ENCODE measurements around the gene LDLRAP1. TPM values are rescaled to one million over a fixed set of nuclear protein-coding genes. Genes with fewer than 3 reads are reported as not detected.
"Not testable (repeated sequence)": the region's sequence is repeated elsewhere in the genome, so short reads cannot be mapped to it uniquely, and the experiment has no call there.

LDLRAP1 gene
- total RNA-seq, 6 donors from 2014 or later, result 16.7 to 36.1 (median 30.5) TPM

DNA sequence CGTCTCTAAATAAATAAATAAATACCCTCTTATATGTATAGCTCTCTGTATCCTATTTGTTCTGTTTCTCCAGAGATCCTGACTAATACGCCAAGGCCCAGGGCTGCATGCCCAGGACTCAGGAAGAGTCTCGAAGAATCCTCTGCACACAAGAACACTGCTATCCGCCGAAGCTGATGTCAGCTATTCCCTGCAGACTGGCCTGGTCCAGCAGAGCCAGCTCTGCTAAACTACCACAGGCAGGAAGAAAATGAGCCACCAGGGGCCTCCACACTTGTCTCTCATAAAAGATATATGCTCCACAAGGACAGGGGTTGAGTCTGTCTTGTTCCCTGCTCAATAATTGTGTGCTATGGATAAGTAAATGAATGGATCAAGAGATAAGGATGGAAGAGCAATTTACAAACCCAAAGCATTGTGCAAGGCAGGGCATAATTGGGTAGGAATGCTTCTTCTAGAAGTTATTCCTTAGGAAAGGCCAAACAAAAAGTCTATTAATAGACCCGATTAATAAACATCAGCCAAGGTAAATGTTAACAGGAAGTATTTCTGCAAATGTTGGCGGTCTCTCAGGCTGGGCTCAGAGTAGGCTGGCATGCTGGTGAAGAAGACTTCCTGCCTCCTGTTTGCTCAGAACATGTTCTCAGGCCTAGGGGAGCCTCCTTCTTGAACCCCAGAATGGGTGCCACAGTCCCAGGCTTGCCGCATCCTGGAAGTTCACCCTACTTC is 46.9 kb downstream of the LDLRAP1 start:
- H3K4me1 ChIP-seq, result peaks cover 12 to 37% (median 30%) of the 10 kb centered on the region in 4 donors
- H3K27ac ChIP-seq, result peak overlapping the region in 2 of 4 donors; percentile 13 to 68
- H3K36me3 ChIP-seq, result no peaks in the 10 kb centered on the region
- 54 to 55% methylated on average over 7 to 8 of the region's 8 CpGs for WGBS, 2 donors
- ATAC-seq (ENCODE audit: low FRiP score in 2 of 2) (peak in 1 of 2 donors; percentile 60), DNase-seq (no peak)
- TF ChIP-seq, protein P1, sequence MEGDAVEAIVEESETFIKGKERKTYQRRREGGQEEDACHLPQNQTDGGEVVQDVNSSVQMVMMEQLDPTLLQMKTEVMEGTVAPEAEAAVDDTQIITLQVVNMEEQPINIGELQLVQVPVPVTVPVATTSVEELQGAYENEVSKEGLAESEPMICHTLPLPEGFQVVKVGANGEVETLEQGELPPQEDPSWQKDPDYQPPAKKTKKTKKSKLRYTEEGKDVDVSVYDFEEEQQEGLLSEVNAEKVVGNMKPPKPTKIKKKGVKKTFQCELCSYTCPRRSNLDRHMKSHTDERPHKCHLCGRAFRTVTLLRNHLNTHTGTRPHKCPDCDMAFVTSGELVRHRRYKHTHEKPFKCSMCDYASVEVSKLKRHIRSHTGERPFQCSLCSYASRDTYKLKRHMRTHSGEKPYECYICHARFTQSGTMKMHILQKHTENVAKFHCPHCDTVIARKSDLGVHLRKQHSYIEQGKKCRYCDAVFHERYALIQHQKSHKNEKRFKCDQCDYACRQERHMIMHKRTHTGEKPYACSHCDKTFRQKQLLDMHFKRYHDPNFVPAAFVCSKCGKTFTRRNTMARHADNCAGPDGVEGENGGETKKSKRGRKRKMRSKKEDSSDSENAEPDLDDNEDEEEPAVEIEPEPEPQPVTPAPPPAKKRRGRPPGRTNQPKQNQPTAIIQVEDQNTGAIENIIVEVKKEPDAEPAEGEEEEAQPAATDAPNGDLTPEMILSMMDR (IDR thresholded peaks at IDR 0.05), result peak in 1 of 6 experiments; percentile 43
- no peak for TF ChIP-seq POLR2AphosphoS5 (IDR thresholded peaks at IDR 0.05)
- no peaks in the 10 kb centered on the region for H3K9me3 ChIP-seq
- H3K4me3 ChIP-seq, result no peak overlapping the region
- no peaks in the 10 kb centered on the region for H3K27me3 ChIP-seq

DNA sequence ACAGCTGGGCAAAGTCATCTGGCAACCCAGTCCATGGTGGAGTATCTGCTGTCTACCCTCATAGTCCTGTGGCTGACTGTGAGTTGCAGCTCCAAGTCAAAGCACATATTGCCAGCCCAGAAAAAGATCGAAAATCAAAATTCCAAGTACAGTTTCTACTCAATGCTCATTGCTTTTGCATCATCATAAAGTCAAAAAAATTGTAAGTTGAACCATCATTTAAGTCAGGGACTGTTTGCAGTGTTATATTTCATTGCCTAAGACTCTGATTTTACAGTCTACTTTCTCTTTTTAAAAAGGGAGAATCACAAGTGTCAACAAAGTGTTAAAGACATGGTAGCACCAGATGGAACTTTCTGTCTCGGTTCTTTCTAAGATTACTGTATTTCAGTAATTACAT is 50.5 kb downstream of the LDLRAP1 start:
- Histone ChIP-seq H3K36me3 (no peaks in the 10 kb centered on the region), H3K9me3 (peaks cover 0 to 4% (median 2%) of the 10 kb centered on the region in 4 donors), H3K27me3 (no peaks in the 10 kb centered on the region), H3K4me1 (peaks cover 12 to 21% (median 15%) of the 10 kb centered on the region in 4 donors), H3K4me3 (no peak overlapping the region), H3K27ac (no peak overlapping the region)
- ATAC-seq (ENCODE audit: low FRiP score in 2 of 2) (no peak), DNase-seq (no peak)
- WGBS, 2 donors, result 81 to 90% methylated on average over 2 of the region's 2 CpGs
- TF ChIP-seq EP300 (IDR thresholded peaks at IDR 0.05) (no peak), POLR2A (IDR thresholded peaks at IDR 0.05) (no peak), POLR2AphosphoS5 (IDR thresholded peaks at IDR 0.05) (no peak)
- TF ChIP-seq, protein P1 (IDR thresholded peaks at IDR 0.05), result no peak

DNA sequence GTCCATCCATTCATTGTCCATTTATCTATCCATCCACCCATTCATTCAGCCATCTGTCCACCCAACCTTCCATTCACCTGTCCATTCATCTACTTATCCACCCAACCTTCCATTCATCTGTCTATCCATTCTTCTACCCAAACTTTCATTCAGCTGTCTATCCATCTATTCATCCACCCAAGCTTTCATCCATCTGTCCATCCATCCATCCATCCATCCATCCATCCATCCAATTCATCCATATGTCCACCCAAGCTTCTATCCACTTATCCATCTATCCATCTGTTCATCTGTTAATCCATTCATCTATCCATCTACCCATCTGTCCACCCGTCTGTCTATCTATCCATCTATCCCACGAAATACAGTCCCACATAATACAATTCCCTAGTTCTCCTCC is 51.6 kb downstream of the LDLRAP1 start:
- DNase-seq (no peak), ATAC-seq (ENCODE audit: low FRiP score in 2 of 2) (no peak)
- H3K27me3 ChIP-seq, result no peaks in the 10 kb centered on the region
- no peak overlapping the region for H3K27ac ChIP-seq
- H3K4me3 ChIP-seq, result no peak overlapping the region
- peaks cover 6 to 11% (median 9%) of the 10 kb centered on the region in 4 donors for H3K4me1 ChIP-seq
- peaks cover 0 to 6% (median 4%) of the 10 kb centered on the region in 4 donors for H3K9me3 ChIP-seq
- TF ChIP-seq EP300 (IDR thresholded peaks at IDR 0.05) (no peak), POLR2A (IDR thresholded peaks at IDR 0.05) (no peak), POLR2AphosphoS5 (IDR thresholded peaks at IDR 0.05) (no peak)
- TF ChIP-seq, protein P1 (IDR thresholded peaks at IDR 0.05), result no peak
- WGBS, 2 donors, result 66 to 94% methylated on average over 2 of the region's 2 CpGs
- no peaks in the 10 kb centered on the region for H3K36me3 ChIP-seq

DNA sequence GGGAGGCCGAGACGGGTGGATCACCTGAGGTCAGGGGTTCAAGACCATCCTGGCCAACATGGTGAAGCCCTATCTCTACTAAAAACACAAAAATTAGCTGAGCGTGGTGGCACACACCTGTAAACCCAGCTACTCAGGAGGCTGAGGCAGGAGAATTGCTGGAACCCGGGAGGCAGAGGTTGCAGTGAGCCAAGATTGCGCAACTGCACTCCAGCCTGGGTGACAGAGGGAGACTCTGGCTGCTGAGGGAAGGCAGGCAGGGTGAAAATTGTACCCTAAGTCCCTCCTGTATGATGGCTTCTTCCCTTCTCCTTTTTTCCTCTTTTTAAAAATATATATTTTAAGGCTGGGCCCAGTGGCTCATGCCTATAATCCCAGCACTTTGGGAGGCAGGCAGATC is 53.2 kb downstream of the LDLRAP1 start:
- H3K27ac ChIP-seq; H3K27me3 ChIP-seq; H3K9me3 ChIP-seq; H3K4me3 ChIP-seq; DNase-seq; H3K4me1 ChIP-seq; H3K36me3 ChIP-seq; ATAC-seq (ENCODE audit: low FRiP score in 2 of 2): not testable (repeated sequence)
- 82 to 96% methylated on average over 5 of the region's 5 CpGs for WGBS, 2 donors

DNA sequence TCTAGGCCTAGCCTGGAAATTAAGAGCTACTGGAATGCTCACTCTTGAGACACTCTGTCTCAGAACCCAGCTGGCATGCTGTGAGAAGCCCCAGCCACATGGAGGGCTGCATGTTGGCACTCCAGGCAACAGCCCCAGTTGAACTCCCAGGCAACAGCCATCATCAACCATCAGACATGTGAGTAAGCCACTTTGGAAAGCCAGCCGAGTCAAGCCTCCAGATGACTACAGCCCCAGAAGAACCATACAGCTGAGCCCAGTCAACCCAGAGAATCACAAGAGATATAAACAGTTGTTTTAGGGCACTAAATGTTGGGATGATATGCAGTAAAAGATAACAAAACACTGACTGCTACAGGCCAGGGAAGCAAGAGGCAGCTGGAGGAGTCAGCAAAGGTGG is 55.5 kb downstream of the LDLRAP1 start:
- no peak for DNase-seq
- no peak for ATAC-seq (ENCODE audit: low FRiP score in 2 of 2)
- H3K4me3 ChIP-seq, result no peak overlapping the region
- H3K27me3 ChIP-seq, result no peaks in the 10 kb centered on the region
- peaks cover 0 to 3% (median 0%) of the 10 kb centered on the region in 4 donors for H3K4me1 ChIP-seq
- no peaks in the 10 kb centered on the region for H3K36me3 ChIP-seq
- 83 to 100% methylated on average over 1 of the region's 1 CpG for WGBS, 2 donors
- peaks cover 0 to 6% (median 4%) of the 10 kb centered on the region in 4 donors for H3K9me3 ChIP-seq
- TF ChIP-seq POLR2AphosphoS5 (IDR thresholded peaks at IDR 0.05) (no peak), POLR2A (IDR thresholded peaks at IDR 0.05) (no peak), EP300 (IDR thresholded peaks at IDR 0.05) (no peak)
- TF ChIP-seq, protein P1 (IDR thresholded peaks at IDR 0.05), result no peak
- H3K27ac ChIP-seq, result no peak overlapping the region

Measured in upper lobe of left lung (tissue), 6 donors.